HG03442 (cell line): ENCODE measurements around the gene SLC66A3.
"Not testable (repeated sequence)": the region's sequence is repeated elsewhere in the genome, so short reads cannot be mapped to it uniquely, and the experiment has no call there.

Experiments
- ATAC-seq: cut with Tn5 transposase; IDR thresholded peaks from one replicate; pipeline ENCODE4 v1.9.1; 2021; ENCODE audit warnings: mild to moderate bottlenecking, moderate library complexity; ENCODE audit not compliant: unreplicated experiment

SLC66A3 gene

DNA sequence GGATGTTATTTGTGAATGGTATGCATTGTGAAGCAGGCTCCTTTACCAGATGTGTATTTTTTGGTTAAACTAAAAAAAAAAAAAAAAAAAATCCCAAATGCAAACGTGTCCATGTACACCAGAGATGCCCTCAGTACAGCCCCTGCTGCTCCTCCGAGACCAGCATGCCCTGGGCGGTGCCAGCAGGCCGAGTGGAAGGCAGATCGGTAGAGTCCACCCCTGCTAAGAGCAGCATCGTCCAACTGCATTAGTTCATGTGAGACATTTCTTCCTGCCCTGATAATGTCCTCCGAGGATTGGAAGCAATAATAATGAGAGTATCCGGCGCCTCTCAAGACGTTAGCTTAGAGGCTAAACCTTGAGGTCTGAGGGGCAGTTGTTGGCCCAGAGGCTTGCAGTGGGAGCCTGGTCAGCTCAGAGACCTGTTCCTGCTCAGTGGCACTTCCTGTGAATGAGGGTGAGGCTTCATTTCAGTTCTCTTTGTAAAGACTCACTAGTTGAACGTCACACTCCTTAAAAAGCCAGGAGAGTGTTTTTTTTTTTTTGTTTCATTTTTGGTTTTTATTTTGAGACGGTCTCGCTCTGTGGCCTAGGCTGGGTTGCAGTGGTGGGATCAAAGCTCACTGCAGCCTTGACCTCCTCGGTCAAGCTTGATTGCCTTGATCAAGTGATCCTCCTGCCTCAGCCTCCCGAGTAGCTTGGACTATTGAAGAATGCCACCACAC, 5.6 kb downstream of the SLC66A3 start:
- ATAC-seq, result peak; percentile 70

GRCh38 chr2:11161747-11162146, 6.5 kb downstream of the SLC66A3 start:
- ATAC-seq, result no peak

- ATAC-seq, result no peak
These were observed 8.4 kb downstream of the SLC66A3 start for GRCh38 chr2:11163439-11164317.

DNA sequence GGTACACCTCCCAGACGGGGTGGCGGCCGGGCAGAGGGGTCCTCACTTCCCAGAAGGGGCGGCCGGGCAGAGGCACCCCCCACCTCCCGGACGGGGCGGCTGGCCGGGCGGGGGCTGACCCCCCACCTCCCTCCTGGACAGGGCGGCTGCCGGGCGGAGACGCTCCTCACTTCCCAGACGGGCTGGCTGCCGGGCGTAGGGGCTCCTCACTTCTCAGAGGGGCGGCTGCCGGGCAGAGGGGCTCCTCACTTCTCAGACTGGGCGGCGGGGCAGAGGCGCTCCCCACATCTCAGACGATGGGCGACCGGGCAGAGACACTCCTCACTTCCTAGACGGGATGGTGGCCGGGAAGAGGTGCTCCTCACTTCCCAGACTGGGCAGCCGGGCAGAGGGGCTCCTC, 9.8 kb downstream of the SLC66A3 start:
- ATAC-seq, result not testable (repeated sequence)

DNA sequence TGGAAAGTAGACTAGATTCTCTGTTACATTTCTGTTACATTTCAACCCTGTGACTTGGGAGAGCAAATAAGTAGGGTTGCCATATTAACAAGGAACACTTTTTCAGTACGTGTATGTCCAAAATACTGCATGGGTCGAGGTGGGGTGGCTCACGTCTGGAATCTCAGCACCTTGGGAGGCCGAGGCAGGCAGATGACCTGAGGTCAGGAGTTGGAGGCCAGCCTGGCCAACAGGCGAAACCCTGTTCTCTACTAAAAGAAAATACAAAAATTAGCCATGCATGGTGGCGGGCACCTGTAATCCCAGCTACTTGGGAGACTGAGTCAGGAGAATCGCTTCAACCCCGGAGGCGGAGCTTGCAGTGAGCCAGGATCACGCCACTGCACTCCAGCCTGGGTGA, 11.2 kb downstream of the SLC66A3 start:
- ATAC-seq, result no peak

- ATAC-seq, result no peak
These were observed 13.2 kb downstream of the SLC66A3 start for GRCh38 chr2:11168488-11168887.

GRCh38 chr2:11169333-11169732, 14.1 kb downstream of the SLC66A3 start:
- ATAC-seq, result no peak

- no peak for ATAC-seq
These were observed 19.0 kb downstream of the SLC66A3 start for GRCh38 chr2:11174222-11174621.

DNA sequence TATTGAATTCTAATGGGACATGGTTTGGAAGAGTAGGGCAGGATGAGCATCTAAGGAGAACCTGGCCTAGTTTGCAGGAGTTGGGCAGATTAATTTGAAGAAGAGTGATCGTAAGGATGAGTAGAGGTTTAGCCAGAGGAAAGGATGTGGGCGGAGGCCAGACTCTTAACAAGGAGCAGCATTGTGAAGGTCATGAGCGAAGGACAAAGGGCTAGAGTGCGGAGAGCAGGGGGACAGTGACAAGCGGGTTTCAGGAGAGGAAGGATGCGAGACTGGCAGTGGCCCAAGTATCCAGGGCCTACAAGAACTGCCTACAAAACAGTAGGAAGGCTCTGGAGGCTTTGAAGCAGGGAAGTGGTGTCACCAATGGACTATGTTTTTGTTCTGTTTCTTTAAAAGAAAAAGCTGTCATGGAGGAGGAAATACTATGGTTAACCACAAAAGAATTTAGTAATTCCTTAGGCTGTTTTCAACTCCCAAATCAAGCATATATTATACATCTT, 20.1 kb downstream of the SLC66A3 start:
- ATAC-seq, result no peak

- no peak for ATAC-seq
These were observed 22.8 kb downstream of the SLC66A3 start for GRCh38 chr2:11177871-11178690.

- ATAC-seq, result no peak
These were observed 23.9 kb downstream of the SLC66A3 start for GRCh38 chr2:11179196-11179595.

DNA sequence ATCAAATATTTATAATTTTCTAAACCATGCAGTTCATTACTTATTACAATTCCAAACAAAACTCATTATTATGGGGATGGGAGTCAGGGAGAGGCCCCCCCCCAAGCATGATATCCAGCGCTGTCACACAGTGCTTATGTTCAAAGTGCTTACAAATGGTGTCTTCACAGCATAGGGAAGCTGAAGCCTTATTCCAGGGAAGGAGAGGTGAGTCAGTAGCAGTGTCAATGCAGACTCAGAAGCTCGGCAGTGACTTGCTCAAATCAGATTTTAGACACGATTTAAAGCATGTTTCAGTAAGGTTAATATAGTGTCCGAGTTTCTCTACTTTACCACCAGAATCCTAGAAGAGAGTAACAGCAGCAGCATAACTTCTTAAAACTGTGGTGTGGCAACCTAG, 24.6 kb downstream of the SLC66A3 start:
- ATAC-seq, result no peak

GRCh38 chr2:11180653-11181052, 25.4 kb downstream of the SLC66A3 start:
- ATAC-seq, result no peak

- ATAC-seq, result no peak
These were observed 27.7 kb downstream of the SLC66A3 start for GRCh38 chr2:11182951-11183350.

DNA sequence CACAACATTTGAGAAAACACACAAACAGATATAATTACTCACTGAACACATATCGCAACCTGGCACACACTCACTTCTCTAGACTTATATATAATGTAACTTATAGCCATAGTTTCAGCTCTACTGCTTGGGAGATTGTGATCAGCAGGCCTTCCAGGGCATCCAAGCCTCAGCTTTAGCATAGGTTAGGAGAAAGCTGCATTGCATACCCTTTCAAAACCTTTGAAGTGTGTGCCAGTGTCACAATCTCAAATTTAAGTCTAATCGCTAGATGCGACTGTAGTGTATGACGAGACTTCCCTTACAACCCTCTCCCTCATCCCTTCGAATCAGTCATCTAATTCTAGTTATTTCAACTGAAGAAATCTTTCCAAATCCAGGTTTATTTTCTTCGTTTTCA, 30.9 kb downstream of the SLC66A3 start:
- ATAC-seq, result no peak

GRCh38 chr2:11187083-11187619, 31.9 kb downstream of the SLC66A3 start:
- ATAC-seq, result no peak

DNA sequence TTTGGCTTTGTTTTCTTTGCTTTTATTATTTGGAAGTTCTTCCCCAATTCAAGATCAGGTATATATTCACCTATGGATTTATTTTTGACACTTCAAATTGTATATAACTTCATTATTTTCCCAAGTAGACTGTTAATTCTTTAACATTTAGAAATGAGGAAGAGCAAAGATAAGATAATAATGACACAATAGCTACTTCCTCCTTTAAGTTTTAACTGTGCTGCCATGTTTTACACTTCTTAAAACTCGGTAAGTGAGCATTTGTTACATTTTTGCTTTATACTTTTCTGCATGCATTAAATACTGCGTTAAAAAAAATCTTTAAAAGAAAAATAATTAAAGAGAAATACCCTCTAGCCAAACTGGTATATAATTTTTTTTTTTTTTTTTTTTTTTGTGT, 32.5 kb downstream of the SLC66A3 start:
- no peak for ATAC-seq

- ATAC-seq, result no peak
These were observed 41.0 kb downstream of the SLC66A3 start for GRCh38 chr2:11196246-11196645.

DNA sequence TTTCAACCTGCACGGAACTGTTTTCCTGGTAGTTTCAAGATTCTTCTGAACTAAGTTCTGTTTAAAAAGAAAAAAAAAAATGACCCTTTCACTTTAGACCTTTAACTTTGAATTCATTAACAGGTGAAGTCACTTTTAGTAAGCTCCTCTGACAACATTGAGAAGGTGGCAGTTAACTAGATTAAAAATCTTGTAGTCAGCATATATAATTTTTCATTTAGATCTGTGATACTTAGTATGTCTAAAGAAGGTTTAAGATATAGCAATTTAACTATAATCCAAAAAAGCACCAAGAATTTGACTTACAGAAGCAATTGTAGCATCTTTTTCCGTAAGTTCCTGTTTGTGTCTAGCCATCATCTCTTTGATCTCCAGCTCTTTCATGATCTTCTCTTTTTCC, 45.4 kb downstream of the SLC66A3 start:
- ATAC-seq, result no peak

DNA sequence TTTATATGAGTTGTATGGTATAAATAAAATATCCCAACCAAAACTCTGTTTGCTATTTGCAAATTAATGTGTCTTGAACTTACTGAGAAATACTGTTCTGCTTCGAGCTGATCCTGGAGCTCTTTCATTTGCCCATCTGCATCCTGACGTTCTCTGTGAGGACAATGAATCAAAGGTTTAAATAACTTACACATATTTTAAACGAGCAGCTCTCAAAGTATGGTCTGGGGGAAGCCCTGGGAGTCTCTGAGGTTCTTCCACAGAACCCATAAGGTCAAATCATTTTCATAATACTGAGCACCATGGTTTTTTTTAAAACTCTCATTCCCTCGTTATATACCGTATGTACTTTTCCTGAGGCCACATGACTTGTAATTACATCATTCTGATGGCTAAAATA, 46.7 kb downstream of the SLC66A3 start:
- no peak for ATAC-seq

- ATAC-seq, result peak; percentile 85
These were observed 48.2 kb downstream of the SLC66A3 start for GRCh38 chr2:11203480-11203879.
